GM12875 (cell line): ENCODE measurements around the gene TRPC4AP.

Source experiments
- H3K4me3 ChIP-seq: one replicate; pipeline ENCODE4 v1.5.1; 2011; ENCODE audit warnings: low read depth, low read length, control low read depth
- CTCF ChIP-seq: IDR thresholded peaks from 2 replicates; pipeline ENCODE4 v1.5.1; 2011; ENCODE audit warnings: low read depth, mild to moderate bottlenecking, control low read depth, inconsistent platforms, low read length, moderate library complexity, borderline replicate concordance; ENCODE audit not compliant: insufficient read depth

TRPC4AP gene

GRCh38 chr20:34997131-34997561 is 95.5 kb downstream of the TRPC4AP start:
- no peak for TF ChIP-seq CTCF
- no peak overlapping the region for H3K4me3 ChIP-seq

DNA sequence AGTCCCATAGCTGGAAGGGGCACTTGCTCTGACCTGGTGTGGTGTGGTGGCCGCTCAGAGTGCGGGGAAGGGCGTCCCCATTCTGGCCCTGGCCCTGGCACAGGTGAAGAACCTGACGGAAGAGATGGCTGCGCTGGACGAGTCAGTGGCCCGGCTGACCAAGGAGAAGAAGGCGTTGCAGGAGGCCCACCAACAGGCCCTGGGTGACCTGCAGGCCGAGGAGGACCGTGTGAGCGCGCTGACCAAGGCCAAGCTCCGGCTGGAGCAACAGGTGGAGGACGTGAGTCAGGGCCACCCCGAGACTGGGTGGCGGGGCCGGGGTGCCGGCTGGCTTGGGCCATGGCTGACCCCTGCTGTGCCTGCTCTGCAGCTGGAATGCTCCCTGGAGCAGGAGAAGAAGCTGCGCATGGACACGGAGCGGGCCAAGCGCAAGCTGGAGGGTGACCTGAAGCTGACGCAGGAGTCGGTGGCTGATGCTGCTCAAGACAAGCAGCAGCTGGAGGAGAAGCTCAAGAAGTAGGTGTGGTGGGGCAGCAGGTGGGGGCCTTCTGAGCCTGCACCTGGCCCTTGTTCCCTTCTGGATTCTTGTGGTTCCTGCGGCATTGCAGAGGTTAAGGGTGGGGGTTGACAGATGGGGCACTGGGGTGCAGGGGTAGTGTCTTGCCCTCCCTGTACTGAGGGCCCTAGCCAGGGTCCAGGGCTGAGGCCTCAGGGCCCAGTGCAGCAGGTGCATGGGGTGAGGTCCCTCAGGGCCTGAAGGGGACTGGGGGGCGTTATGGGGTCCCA is 96.2 kb downstream of the TRPC4AP start:
- TF ChIP-seq CTCF: no peak
- H3K4me3 ChIP-seq: no peak overlapping the region

- TF ChIP-seq CTCF: no peak
- H3K4me3 ChIP-seq: no peak overlapping the region
Observed at GRCh38 chr20:34995696-34996095, 96.9 kb downstream of the TRPC4AP start.

GRCh38 chr20:34995192-34995591 is 97.4 kb downstream of the TRPC4AP start:
- no peak for TF ChIP-seq CTCF
- no peak overlapping the region for H3K4me3 ChIP-seq

GRCh38 chr20:34994509-34995131 is 98.0 kb downstream of the TRPC4AP start:
- H3K4me3 ChIP-seq: no peak overlapping the region

GRCh38 chr20:34993941-34994508 is 98.6 kb downstream of the TRPC4AP start:
- H3K4me3 ChIP-seq: no peak overlapping the region
- TF ChIP-seq CTCF: no peak

More at GRCh38 chr20:34994509-34995131, 98.0 kb downstream of the TRPC4AP start:
- no peak for TF ChIP-seq CTCF
